Stimulated activated naive CD4-positive, alpha-beta T cell (primary cell): Measurements from ENCODE around the gene ZNF425.
A peak's percentile ranks its signal among the peaks of the same experiment; 100 is the strongest.
"Not testable (repeated sequence)": the region's sequence is repeated elsewhere in the genome, so short reads cannot be mapped to it uniquely, and the experiment has no call there.

ENCODE experiments used
- DNase-seq, 6 experiments: peaks; one replicate each; lab custom pipeline; 2025; lab: John Stamatoyannopoulos, UW

The ZNF425 gene

DNA sequence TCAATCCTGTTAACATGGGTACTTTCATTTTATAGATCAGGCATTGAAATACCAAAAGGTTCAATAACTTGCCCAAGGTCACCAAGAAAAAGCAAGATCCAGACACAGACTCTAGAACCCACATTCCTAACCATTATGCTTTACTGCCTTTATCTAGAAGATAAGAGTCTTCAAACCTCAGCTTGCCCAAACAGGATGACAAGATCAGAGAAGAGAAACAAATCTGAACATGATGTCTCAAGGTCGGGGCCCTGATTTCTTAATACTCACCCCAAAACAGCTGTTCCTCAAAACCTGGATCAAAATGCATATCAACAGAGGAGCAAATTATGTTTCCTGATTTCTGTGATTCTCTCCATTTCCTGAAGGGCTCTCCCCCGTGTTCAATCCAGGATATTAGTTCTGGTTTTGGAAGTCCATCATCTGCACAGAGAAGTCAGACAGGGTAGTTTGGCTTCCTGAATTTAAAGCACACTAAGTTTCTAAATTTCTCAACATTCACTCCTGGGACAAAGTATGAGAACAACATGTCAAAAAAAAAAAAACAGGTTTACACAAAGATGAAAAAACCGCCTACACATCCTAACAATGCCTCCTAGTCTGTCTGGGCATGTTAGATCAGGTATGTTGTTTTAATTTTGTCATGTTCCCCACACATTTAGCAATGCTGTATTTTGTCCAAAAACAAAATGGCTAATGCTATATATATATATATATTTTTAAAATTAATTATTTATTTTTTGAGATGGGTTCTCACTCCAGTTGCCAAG lies 51.8 kb downstream of the ZNF425 start:
- DNase-seq: no peak

DNA sequence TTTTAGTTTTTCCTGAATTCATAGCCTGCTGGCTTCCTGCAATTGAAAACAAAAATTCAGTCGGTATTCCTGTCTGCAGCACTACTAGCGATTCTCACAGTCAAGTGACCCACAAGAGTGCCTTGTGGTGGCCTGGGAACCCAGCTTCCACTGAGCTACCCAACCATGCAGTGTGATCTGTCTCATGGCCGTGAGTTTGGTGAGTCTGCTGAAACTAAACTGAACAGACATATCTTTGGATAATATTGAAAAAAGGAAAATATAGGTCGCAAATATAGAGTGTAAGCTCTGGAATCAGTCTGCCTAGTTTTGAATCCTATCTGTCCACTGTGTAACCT lies 53.7 kb downstream of the ZNF425 start:
- DNase-seq: no peak

DNA sequence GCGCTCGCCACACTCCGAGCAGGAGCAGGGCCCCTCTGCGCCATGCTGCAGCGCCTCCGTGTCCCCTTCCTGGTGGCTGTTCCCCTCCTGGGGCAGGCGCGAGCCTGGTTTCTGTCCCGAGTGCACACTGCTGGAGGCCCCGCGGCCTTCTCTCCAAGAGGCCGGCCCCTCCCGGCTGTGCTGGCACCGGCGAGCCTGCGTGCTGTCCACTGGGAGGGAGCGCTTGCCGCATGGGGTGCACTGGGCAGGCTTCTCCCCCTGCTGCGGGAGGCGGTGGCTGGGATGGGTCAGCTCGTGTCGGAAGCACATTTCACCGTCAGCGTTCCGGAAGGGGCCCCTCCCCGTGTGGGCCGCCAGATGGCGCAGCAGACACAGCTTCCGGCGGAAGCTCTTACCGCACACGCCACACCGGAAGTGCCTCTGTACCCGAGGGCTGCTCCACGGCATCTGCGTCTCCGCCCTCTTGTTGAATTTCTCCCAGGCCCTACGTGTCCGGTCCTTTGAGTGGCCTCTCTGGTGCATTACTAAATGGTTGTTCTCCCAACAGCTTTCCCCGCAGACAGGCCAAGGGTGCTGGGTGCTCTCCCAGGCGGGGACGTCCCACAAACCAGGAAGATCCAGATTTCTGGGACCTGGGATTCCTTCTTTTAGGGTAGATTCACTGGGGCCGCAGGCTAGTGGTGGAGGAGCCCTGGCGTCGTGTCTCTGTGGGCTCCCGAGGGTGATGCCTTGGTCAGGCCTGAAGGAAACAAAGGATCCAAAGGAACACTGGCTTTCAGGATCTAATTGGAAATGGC lies 54.3 kb downstream of the ZNF425 start:
- DNase-seq: peak in 4 of 6 experiments; percentile 19 to 52 (median 28)

DNA sequence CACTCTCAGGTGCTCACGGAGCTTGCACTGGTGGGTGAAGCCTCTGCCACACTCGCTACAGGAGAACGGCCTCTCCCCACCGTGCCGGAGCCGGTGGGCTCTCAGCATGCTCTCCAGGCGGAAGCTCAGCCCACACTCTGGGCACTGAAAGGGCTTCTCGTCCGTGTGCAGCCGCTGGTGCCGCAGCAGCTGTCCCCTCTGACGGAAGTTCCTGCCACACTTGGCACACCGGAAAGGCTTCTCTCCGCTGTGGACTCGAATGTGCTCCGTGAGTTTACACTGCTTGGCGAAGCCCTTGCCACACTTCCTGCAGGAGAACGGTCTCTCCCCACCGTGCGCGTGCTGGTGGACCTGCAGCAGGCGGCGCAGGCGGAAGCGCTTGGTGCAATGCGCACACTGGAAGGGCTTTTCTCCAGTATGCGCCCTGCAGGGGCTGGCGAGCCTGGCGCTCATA lies 54.9 kb downstream of the ZNF425 start:
- DNase-seq: no peak

DNA sequence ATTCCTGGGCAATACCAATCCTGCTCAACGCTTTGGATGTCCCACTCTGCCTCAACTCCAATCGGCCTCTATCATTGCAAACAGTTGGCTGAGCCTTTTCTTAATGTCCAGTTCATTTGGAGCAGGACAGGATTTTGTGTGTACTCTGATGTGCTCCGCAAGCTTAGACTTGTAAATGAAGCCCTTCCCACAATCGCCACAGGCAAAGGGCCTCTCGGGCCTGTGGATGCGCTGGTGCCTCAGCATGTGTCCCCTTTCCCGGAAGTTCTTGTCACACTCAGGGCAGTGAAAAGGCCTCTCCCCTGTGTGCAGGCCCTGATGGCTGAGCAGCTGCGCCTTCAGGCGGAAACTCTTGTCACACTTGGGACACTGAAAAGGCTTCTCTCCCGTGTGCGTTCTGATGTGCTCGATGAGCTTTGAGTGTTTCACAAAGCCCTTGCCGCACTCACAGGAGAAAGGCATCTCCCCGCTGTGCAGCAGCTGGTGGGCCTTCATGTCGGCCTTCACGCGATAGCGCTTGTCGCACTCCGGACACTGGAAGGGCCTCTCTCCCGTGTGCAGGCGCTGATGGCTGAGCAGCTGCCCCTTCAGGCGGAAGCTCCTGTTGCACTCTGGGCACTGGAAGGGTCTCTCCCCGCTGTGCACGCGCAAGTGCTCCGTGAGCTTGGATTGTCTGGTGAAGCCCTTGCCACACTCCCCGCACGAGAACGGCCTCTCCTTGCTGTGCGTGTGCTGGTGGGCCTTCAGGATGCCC lies 55.6 kb downstream of the ZNF425 start:
- DNase-seq: no peak

DNA sequence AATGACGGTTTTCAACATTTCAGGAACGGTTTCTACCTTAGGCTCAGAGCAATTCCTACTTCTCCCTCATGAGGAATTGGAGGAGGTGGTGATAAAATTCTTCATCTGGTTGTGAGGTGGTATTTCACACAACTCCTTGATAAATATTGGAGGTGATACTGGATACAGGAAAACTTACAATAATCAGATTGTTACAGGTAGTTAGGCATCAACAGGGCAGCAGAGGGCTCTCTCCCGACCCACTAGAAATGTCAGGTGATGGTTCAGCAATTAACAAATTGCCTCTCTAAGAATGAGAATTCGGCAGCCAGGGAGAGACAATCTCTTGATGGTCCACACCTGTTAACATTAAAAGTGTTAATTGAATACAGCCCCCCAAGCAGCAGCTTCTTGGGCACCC lies 58.3 kb downstream of the ZNF425 start:
- peak in 1 of 6 experiments; percentile 7 for DNase-seq

DNA sequence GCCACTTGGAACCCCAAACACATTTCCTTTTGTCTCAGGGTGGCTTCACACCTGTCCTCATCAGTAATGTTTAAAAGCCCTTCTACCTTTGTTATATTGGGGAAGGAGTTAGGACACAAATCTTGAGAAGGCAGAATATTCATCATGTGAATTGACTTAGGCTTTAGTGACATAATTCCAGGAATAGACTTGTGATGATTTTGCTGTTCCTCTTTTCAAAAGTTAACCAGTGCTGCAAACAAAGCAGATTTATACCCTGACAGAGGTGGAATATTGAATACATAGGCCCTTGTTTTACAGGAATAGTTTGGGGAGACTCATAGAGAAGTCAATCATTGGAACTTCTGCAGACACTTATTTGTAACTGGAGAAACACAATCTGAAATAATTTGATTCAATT lies 62.6 kb downstream of the ZNF425 start:
- no peak for DNase-seq

DNA sequence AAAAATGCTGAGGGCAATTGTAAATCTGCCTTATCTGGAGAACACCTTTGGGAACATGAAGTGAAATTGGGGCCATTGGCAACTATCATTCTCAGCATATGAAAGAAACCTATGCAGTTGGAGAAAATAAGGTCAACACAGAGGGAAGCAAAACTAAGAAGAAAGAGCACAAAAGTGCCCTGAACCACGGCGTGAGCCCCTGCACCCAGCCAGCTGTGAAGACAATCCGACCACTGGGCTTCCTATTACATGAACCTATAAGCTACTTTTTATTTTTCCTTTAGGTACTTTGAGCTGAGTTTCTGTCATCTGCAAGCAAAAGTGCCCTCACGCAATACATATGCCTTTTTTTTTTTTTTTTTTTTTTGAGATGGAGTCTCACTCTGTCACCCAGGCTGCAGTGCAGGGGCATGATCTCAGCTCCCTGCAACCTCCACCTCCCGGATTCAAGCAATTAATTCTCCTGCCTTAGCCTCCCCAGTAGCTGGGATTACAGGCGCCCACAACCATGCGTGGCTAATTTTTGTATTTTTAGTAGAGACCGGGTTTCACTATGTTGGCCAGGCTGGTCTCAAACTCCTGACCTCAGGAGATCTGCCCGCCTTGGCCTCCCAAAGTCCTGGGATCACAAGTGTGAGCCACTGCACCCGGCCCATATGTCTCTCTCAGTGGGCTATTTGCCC lies 63.8 kb downstream of the ZNF425 start:
- DNase-seq: not testable (repeated sequence)

DNA sequence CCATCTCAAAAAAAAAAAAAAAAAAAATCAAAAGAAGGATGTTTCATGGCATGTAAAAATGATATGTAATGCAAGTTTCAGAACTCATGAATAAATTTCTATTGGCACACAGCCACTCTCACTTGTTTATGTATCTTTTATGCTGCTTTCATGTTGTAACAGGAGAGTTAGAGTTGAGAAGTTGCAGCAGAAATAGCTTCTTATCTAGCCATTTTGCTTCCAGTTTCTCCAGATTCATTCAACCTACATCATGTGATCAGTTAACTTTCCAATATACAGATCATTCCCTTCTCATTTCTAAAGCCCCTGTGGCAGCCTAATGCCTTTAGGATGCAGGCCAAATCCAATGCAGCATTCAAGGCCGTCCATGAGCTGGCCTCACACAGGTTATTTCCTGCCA lies 66.0 kb downstream of the ZNF425 start:
- DNase-seq: no peak

DNA sequence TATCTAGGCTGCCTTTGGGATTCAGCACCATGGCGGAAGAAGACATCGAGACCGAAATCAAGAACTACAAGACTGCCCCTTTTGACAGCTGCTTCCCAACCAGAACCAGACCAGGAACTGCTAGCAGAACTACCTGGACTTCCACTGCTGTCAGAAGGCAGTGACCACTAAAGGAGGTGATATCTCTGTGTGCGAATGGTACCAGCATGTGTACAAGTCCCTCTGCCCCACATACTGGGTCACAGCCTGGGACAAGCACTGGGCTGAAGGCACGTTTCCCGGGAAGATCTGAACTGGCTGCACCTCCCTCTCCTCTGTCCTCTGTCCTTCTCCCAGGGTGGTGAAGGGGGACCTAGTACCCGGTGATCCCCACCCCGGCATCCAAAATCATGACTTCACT lies 72.2 kb downstream of the ZNF425 start:
- DNase-seq: no peak

DNA sequence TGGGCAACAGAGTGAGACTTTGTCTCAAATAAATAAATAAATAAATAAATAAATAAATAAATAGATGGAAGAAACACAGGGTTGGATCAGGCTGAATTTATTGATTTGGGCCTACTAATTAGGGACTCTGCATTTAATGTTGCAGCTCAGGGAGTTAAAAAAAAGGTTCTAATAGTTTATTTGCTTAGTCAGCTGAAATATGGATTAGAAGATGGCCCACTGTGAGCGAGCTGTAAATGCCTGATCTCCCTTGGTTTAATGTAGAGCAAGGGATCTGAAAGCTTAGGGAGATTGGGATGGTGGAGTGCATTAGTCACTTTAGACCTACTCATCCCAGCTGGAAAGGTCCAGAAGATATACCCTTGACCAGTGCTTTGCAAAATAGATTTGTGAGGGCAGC lies 72.7 kb downstream of the ZNF425 start:
- no peak for DNase-seq
